ENCODE results near the gene TMEM72.

DNA sequence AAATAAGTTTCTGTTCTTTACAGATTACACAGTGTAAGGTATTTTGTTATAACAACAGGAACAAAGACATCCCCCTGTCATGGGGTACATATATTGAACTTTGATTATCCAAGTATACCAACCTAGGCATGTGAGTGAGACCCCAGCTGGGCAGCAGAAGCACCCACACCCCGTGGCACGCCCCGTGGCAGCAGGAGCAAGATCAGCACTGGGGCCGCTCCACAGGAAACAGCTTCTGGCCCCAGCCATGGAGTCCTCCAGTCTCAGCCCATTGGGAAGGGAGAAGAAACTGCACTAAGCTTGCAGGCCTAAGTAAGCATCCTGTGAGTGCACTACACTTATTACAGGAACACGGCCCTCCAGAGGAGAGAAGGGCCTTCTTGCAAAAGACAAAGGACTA, 24.2 kb upstream of the TMEM72 start:
- TF ChIP-seq ZNF274 (IDR thresholded peaks at IDR 0.05; ENCODE audit: low read depth, low read length) (no peak), YY1 (IDR thresholded peaks at IDR 0.05; ENCODE audit: insufficient read depth, insufficient read length) (no peak)
